Activated CD4-positive, alpha-beta T cell treated with anti-CD3 and anti-CD28 coated beads, Interleukin-2, Interleukin-6, amounts not matched to agents 100 ng/mL and 50 ng/mL, durations not matched to agents 16 hours and 8 hours (primary cell): ENCODE data around the gene TMTC3.

Source experiments
- DNase-seq: peaks from one replicate; pipeline ENCODE4 v3.0.0-alpha.2; 2020

The TMTC3 gene

DNA sequence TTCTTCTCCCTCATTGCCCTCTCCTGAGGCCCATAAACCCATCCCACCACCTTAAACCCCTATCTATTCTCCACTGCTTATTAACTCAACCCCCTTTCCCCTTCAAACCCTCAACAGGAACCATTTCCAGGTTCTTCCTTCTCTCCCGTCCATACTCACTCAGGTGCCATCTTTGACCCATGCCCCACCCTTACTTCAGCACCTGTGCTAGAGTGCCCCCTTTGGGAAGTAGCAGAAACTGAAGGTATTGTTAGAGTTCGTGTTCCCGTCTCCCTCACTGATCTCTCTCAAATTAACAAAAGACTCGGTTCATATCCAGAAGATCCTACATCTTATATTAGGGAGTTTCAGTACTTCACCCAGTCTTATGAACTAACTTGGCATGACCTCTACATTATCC, 86.6 kb downstream of the TMTC3 start:
- no peak for DNase-seq

DNA sequence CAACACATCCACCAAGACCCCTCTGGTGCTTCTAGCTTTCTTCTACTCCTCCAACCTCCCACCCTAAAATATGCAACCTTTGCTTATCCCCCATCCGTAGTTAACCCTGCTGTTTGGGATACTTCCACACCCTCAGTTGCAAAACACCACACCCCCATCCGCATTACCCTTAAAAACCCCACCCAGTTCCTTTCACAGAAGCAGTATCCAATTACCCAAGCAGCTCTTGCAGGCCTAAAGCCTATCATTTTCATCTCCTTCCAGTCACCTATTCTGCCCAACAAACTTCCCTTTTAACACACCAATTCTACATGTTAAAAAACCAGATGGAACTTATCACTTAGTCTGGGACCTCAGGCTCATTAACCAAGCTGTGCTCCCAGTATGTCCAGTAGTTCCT, 88.2 kb downstream of the TMTC3 start:
- DNase-seq, result no peak

DNA sequence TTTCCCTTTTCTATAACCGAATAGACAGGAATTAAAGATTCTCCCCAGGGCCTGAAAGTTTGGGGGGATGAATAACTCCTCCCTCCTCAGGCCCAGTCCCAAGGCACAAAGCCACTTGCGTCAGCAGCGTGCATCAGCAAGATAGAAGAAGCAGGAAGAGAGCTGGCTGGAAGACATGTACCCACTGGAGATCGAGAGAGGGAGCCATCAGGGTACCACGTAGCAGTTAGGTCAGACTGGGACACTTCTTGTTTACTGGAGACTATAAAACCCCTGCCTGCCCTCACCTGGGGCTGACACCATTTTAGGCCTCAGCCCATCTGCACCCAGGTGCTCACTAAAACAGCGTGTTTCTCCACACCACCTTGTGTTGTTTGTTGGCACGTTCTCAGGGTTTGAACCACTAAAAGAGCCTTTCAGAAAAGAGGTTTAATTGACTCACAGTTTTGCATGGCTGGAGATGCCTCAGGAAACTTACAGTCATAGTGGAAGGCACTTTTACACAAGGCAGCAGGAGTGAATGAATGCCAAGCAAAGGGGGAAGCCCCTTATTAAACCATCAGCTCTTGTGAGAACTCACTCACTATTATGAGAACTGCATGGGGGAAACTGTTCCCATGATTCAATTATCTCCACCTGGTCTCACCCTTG, 93.2 kb downstream of the TMTC3 start:
- peak; percentile 79 for DNase-seq

DNA sequence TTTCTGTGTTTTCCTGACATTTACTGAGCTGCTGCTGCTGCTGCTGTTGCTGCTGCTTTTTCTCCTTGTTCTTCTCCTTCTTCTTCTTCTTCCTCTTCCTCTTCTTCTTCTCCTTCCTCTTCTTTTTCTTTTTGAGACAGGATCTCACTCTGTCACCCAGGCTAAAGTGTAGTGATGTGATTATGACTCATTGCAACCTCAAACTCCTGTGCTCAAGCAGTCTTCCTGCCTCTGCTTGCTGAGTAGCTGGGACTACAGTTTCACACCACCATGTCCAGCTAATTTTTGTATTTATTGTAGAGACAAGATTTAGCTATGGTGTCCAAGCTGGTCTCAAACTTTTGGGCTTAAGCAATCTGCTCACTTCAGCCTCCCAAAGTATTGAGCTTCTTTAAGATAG, 95.8 kb downstream of the TMTC3 start:
- DNase-seq, result peak; percentile 69

DNA sequence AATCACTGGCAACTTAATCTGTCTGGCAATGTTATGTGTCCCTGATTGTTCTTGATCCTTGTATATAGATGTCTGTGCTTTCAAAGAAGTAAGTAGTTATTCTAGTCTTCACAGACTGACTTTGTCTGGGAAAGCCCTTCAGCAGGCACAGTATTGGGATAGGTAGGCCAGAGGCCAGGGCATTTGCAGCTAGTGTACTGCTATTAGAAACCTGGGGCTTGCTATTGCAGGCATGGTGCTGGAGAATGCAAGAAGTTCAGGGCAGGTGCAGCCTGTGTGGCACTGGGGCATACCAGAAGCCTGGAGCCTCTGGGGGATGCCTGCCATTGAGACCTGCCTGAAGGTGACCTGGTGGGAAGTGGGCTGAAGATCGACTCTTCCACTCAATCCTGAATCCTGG, 96.3 kb downstream of the TMTC3 start:
- DNase-seq, result no peak

DNA sequence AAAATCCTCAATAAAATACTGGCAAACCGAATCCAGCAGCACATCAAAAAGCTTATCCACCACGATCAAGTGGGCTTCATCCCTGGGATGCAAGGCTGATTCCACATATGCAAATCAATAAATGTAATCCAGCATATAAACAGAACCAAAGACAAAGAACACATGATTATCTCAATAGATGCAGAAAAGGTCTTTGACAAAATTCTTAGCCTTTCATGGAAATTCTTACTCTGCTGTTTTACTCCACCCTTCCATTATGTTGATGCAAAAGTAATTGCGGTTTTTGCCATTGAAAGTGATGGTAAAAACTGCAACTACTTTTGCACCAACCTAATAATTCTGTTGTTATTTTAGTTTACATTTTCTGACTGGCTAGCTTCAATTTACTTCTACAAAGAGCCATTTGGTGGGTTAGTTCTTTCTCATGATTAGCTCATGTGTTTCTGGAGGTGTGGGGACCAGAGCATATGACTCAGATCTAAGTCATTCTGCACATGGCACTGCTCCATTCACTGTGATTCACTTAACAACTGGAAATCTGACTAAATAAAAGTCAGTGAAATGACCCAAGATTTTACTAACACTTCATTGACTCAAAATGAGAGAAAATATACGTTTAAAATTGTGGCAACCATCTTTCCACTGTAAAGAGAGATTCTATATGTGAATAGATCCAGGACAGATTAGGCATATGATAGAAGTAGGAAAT, 99.9 kb downstream of the TMTC3 start:
- peak; percentile 83 for DNase-seq

DNA sequence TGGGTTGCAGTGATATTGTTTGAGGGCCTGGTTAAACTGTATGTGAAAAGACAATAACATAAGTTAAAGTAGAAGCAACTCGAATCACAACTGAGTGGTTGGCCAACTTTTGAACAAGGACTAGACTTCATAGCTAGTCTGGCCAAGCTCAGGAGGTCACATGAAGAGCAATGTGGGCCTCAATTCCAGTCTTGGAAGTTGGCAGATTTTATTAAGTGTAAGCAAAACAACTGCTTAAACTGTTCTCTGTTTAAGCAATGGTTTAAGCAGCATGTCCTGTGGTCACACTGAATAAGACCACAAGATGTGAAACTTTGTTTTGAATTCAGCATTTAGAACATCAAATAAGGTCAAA, 100.4 kb downstream of the TMTC3 start:
- no peak for DNase-seq

DNA sequence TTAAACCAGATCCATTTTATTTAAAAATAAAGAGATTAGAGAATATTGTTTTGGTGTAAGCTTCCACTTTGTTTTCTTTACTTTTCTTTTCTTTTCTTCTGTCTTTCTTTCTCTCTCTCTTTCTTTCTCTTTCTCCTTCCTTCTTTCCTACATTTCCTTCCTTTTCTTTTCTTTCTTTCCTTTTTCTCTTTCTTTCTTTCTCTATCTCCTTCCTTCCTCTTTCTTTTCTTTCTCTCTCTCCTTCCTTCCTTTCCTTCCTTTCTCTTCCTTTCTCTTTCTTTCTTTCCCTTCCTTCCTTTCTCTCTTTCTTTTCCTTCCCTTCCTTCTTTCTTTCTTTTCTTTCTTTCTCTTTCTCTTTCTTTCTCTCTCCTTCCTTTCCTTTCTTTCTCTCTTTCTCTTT, 100.8 kb downstream of the TMTC3 start:
- no peak for DNase-seq

DNA sequence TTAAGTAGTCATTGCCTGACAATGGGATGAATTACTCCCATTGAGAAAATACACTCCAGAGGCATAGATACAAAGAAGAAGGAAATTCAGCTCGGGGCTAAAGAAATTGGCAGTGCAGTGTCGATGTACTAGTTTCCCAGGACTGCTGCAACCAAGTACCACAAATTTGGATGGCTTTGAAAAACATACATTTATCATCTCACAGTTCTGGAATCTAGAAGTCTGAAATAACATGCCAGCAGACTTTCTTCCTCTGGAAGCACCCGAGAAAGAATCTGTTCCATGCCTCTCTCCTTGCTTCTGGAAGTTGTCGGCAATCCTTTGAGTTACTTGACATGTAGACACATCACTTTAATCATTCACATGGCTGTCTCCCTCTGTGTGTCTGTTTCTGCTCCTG, 101.9 kb downstream of the TMTC3 start:
- no peak for DNase-seq

DNA sequence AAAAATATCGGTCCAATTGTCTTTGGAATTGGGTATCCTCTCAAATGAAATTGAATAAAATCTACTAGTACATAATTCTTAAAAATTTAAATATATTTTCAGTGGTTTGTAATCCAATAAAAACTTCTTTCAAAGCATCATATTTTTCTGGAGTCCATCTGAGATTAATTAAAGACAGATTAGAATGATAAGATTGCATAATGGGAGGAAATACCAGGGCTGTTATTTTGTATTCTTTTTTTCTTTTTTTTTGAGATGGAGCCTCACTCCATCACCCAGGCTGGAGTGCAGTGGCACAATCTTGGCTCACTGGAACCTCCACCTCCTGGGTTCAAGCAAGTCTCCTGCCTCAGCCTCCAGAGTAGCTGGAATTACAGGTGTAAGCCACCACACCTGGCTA, 103.8 kb downstream of the TMTC3 start:
- no peak for DNase-seq

DNA sequence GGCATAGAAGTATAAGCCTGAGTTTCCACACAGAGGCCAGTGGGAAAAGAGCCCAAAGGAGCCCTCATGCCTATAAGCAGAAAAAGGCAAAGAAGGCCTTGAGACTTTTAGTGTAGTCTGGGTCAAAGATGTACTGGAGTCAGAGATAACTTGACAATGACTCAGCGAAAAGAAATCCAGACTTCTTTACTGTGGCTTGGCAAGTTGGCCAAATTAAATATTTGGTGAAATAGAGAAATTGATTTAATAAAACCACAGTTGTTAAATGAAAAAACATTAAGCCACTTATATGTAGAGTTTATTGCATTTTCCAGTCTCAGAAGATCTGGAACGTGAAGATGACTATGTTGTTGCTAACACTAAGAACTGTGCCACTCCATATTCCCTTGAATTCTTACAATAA, 105.1 kb downstream of the TMTC3 start:
- no peak for DNase-seq

DNA sequence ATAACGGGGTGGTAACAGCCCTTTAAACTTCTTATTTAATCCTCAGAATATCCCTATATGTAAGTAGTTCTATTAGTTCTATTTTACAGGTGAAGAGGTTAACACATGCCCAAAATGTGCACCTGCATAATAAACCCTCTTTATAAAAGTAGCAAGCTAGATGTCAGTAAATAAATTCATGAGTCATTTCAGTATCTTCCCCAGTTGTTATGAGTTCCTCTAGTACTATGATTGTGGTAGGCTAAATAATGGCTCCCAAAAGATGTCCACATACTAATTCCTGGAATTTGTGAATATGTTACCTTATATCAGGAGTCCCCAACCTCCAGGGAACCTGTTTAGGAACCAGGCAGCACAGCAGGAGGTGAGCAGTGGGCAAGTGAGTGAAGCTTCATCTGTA, 106.5 kb downstream of the TMTC3 start:
- no peak for DNase-seq
